PFSK-1 (cell line): ENCODE results near the gene PARP3.

ENCODE experiments used
- FOXP2 ChIP-seq: optimal IDR thresholded peaks from 2 replicates; pipeline ENCODE3; 2011; ENCODE audit warnings: borderline replicate concordance, control low read depth, inconsistent platforms; ENCODE audit not compliant: insufficient read depth; ENCODE audit errors: extremely low read length, extremely low read depth
- POLR2AphosphoS5 ChIP-seq: IDR thresholded peaks from 2 replicates; pipeline ENCODE4 v1.6.1; 2012; ENCODE audit warnings: low read depth, mild to moderate bottlenecking, control low read depth, low read length, moderate library complexity
- REST ChIP-seq, 2 experiments: IDR thresholded peaks; 2 replicates each; pipeline versions ENCODE4 v1.6.1 to v1.8.0; 2011 to 2012; ENCODE audit warnings: low read depth in 2 of 2, low read length in 2 of 2, control low read depth in 1 of 2, inconsistent platforms in 1 of 2, mild to moderate bottlenecking in 1 of 2, moderate library complexity in 1 of 2; ENCODE audit not compliant: insufficient read depth in 1 of 2
- SIN3A ChIP-seq: IDR thresholded peaks from 2 replicates; pipeline ENCODE4 v1.6.1; 2012; ENCODE audit warnings: mild to moderate bottlenecking, low read length, moderate library complexity, borderline replicate concordance; ENCODE audit not compliant: insufficient read depth
- TAF1 ChIP-seq: IDR thresholded peaks from 2 replicates; pipeline ENCODE4 v1.6.1; 2012; ENCODE audit warnings: low read length, control low read depth, borderline replicate concordance; ENCODE audit not compliant: insufficient read depth

DNA sequence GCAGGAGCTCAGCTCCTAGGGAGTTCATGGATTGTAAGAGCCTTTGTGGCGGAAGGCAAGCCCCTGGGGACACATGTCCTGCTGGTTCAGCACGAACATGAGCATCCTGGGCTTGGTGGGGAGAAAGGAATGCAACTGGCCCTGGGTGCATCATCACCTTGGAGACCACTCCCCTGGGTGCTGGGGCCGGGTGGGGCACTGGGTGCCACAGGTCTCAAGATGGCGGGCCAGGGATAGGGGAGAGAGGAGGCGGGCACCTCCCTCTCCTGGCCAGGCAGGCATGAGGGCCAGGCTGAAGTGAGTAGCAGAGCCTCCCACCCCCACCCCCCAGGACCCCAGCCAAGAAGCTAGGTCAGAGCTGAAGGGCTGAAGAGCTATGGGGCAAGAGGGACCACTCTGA, 24.3 kb downstream of the PARP3 start:
- no peak for TF ChIP-seq REST (IDR thresholded peaks at IDR 0.05; ENCODE audit: insufficient read depth in 1 of 2, low read depth in 2 of 2, low read length in 2 of 2)
- TF ChIP-seq POLR2AphosphoS5: no peak
- TF ChIP-seq SIN3A: no peak
- no peak for TF ChIP-seq FOXP2
- TF ChIP-seq TAF1: no peak
